HCT116 (cell line): ENCODE measurements around the gene MT3. TPM values are rescaled to one million over a fixed set of nuclear protein-coding genes. Genes with fewer than 3 reads are reported as not detected.
A peak's percentile ranks its signal among the peaks of the same experiment; 100 is the strongest.

Source experiments
- CEBPB ChIP-seq: IDR thresholded peaks from 2 replicates; pipeline ENCODE4 v1.6.1; 2012; ENCODE audit warnings: low read depth
- ELF1 ChIP-seq: IDR thresholded peaks from 2 replicates; pipeline ENCODE4 v1.6.1; 2012; ENCODE audit warnings: low read depth, borderline replicate concordance
- EZH2 ChIP-seq: fragments of 200-600 bp; sonication (generic); IDR thresholded peaks from 2 replicates; pipeline ENCODE4 v1.6.1; 2017; ENCODE audit warnings: antibody characterized with exemption, mixed run types
- FOSL1 ChIP-seq: IDR thresholded peaks from 2 replicates; pipeline ENCODE4 v1.6.1; 2012; ENCODE audit warnings: low read depth
- JUND ChIP-seq: IDR thresholded peaks from 2 replicates; pipeline ENCODE4 v1.6.1; 2012
- POLR2A ChIP-seq: IDR thresholded peaks from 2 replicates; pipeline ENCODE4 v1.7.0; 2011; ENCODE audit warnings: borderline replicate concordance; ENCODE audit not compliant: insufficient read depth, insufficient read length; ENCODE audit errors: extremely low read depth
- POLR2AphosphoS5 ChIP-seq: IDR thresholded peaks from 2 replicates; pipeline ENCODE4 v1.6.1; 2011; ENCODE audit warnings: mild to moderate bottlenecking, low read depth, low read length, moderate library complexity
- SIN3A ChIP-seq: IDR thresholded peaks from 2 replicates; pipeline ENCODE4 v1.6.1; 2012; ENCODE audit warnings: low read depth
- SP1 ChIP-seq: IDR thresholded peaks from 2 replicates; pipeline ENCODE4 v1.6.1; 2012; ENCODE audit warnings: low read depth
- ZFX ChIP-seq: fragments of 450-650 bp; IDR thresholded peaks from 2 replicates; pipeline ENCODE4 v1.6.1; 2017
- ZNF274 ChIP-seq: fragments of 200-500 bp; sonication (Bioruptor generic); IDR thresholded peaks from 2 replicates; pipeline ENCODE4 v1.6.1; 2014; ENCODE audit warnings: mild to moderate bottlenecking, low read depth, low read length, inconsistent platforms
- total RNA-seq: library from RNA; stranded (reverse); gene quantifications from one replicate; pipeline ENCODE4 v1.2.1, GENCODE V29; 2021; ENCODE audit not compliant: unreplicated experiment
- TF ChIP-seq, protein P1 (sequence below), 3 experiments: fragments of 200-600 bp in 1 of 3; sonication (generic) in 1 of 3; IDR thresholded peaks in 2 of 3; conservative IDR thresholded peaks in 1 of 3; 2 replicates each; pipeline ENCODE4 v1.5.1; 2012 to 2017; ENCODE audit warnings: low read depth in 2 of 3, low read length in 2 of 3, antibody characterized with exemption in 1 of 3, borderline replicate concordance in 1 of 3, control low read depth in 1 of 3, mild to moderate bottlenecking in 1 of 3, mixed read lengths in 1 of 3, mixed run types in 1 of 3, moderate library complexity in 1 of 3; ENCODE audit not compliant: insufficient read depth in 1 of 3
- TF ChIP-seq, protein P2 (sequence below): IDR thresholded peaks from 2 replicates; pipeline ENCODE4 v1.6.1; 2012
- TF ChIP-seq, protein P3 (sequence below): IDR thresholded peaks from 2 replicates; pipeline ENCODE4 v1.6.1; 2012

Gene MT3
- total RNA-seq, 1 experiment from 2014 or later = not detected

DNA sequence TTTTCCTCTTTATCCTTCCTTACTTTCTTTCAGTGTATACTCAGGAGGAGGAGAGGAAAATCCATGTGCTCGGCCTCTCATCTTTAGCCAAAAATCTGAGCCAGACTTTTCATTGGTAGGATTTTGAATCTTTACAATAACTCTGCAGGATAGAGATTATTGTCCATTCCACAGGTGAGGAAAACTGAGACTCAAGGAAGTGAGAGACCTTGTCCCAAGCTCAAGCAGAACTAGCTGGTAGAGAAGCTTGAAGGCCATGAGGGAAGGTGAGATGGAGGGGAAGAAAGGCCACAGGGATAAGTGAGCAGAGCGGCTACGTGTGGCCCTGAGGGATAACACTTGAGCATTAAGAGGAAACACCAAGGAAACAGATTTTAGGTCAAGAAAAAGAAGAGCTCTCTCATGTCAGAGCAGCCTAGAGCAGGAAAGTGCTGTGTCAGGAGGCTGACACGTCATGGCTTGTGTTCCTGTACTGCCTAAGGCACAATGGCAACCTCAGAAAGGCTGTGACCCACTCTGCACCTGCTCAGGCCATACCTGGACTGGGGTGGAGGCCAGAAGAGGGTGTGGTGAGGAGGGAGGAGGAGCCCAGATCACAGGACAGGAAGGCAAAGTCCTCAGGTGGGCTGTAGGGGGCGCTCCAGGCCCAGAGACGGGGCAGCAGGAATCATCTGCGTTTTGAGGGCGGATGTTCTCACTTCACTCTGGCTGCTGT lies 12.6 kb upstream of the MT3 start (continued):
- no peak for TF ChIP-seq ELF1
- no peak for TF ChIP-seq POLR2AphosphoS5
- no peak for TF ChIP-seq POLR2A
- TF ChIP-seq, protein P1, sequence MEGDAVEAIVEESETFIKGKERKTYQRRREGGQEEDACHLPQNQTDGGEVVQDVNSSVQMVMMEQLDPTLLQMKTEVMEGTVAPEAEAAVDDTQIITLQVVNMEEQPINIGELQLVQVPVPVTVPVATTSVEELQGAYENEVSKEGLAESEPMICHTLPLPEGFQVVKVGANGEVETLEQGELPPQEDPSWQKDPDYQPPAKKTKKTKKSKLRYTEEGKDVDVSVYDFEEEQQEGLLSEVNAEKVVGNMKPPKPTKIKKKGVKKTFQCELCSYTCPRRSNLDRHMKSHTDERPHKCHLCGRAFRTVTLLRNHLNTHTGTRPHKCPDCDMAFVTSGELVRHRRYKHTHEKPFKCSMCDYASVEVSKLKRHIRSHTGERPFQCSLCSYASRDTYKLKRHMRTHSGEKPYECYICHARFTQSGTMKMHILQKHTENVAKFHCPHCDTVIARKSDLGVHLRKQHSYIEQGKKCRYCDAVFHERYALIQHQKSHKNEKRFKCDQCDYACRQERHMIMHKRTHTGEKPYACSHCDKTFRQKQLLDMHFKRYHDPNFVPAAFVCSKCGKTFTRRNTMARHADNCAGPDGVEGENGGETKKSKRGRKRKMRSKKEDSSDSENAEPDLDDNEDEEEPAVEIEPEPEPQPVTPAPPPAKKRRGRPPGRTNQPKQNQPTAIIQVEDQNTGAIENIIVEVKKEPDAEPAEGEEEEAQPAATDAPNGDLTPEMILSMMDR (IDR thresholded peaks at IDR 0.05 in 2 of 3, conservative IDR thresholded peaks at IDR 0.05 in 1 of 3; ENCODE audit: borderline replicate concordance in 1 of 3, insufficient read depth in 1 of 3, low read depth in 2 of 3, low read length in 2 of 3) = peak; percentile 89 to 97 (median 93); a peak in 5 of 6 replicates
- no peak for TF ChIP-seq EZH2
- no peak for TF ChIP-seq FOSL1
- TF ChIP-seq, protein P2, sequence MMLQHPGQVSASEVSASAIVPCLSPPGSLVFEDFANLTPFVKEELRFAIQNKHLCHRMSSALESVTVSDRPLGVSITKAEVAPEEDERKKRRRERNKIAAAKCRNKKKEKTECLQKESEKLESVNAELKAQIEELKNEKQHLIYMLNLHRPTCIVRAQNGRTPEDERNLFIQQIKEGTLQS = no peak
- TF ChIP-seq SP1 = 0 out of 2 replicates have a peak, but pooled peaks have one; percentile 12
- no peak for TF ChIP-seq ZNF274
- TF ChIP-seq ZFX = no peak
- TF ChIP-seq SIN3A = no peak
- TF ChIP-seq JUND = no peak
- TF ChIP-seq, protein P3, sequence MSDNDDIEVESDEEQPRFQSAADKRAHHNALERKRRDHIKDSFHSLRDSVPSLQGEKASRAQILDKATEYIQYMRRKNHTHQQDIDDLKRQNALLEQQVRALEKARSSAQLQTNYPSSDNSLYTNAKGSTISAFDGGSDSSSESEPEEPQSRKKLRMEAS = peak; percentile 37; the same call in 1 of the 2 replicates
- TF ChIP-seq CEBPB = no peak
